Kidney (tissue), 14 donors: Measurements from ENCODE around the gene TBC1D24. TPM values are rescaled to one million over a fixed set of nuclear protein-coding genes. Genes with fewer than 3 reads are reported as not detected.

Experiments
- DNase-seq, 5 donors: peaks; one replicate each; pipeline ENCODE4 v3.0.0-alpha.2; 2013 to 2020
- FAIRE-seq: peaks from 2 replicates; lab custom pipeline; 2012; peaks lifted over from hg19 to GRCh38; lab: Jason Lieb, UNC
- H3K27ac ChIP-seq, 2 donors: one replicate each; pipeline ENCODE4 v1.7.0; 2013; ENCODE audit warnings: low read depth in 2 of 2, low read length in 2 of 2, inconsistent platforms in 1 of 2
- H3K27me3 ChIP-seq: one replicate; pipeline ENCODE4 v1.7.1; 2013; ENCODE audit warnings: low read length, inconsistent platforms; ENCODE audit not compliant: control insufficient read depth, insufficient read depth
- H3K36me3 ChIP-seq, 3 donors: one replicate each; pipeline versions ENCODE4 v1.7.0 to v1.7.1; 2013; ENCODE audit warnings: low read length in 3 of 3, control low read depth in 1 of 3, inconsistent platforms in 1 of 3; ENCODE audit not compliant: insufficient read depth in 3 of 3, control insufficient read depth in 2 of 3
- H3K4me1 ChIP-seq, 3 donors: one replicate each; pipeline versions ENCODE4 v1.7.0 to v1.7.1; 2013; ENCODE audit warnings: low read length in 3 of 3, inconsistent platforms in 1 of 3, low read depth in 1 of 3; ENCODE audit not compliant: control insufficient read depth in 2 of 3, insufficient read depth in 2 of 3
- H3K4me3 ChIP-seq, 3 donors: one replicate each; pipeline versions ENCODE4 v1.7.0 to v1.8.1; 2013; ENCODE audit warnings: low read length in 3 of 3, control low read depth in 1 of 3, inconsistent platforms in 1 of 3
- H3K9ac ChIP-seq, 3 donors: one replicate each; pipeline versions ENCODE4 v1.7.0 to v1.7.1; 2013; ENCODE audit warnings: low read length in 3 of 3, control low read depth in 1 of 3, inconsistent platforms in 1 of 3
- H3K9me3 ChIP-seq, 3 donors: one replicate each; pipeline versions ENCODE4 v1.7.0 to v1.7.1; 2013; ENCODE audit warnings: low read length in 3 of 3, control low read depth in 1 of 3, inconsistent platforms in 1 of 3; ENCODE audit not compliant: control insufficient read depth in 2 of 3, insufficient read depth in 1 of 3
- CTCF ChIP-seq: IDR thresholded peaks from 3 replicates; pipeline ENCODE4 v1.5.1; 2012; ENCODE audit warnings: mild to moderate bottlenecking, moderate library complexity, borderline replicate concordance; ENCODE audit not compliant: insufficient read depth; ENCODE audit errors: extremely low read depth
- intact Hi-C: fragments of 100-400 bp; cut with DNase I; formaldehyde crosslinking; loops from one replicate; pipeline ENCODE4 v1.11.1; 2022
- polyA plus RNA-seq: library from polyadenylated mRNA; stranded (reverse); fragments of 350-450 nt; fragmentation: Illumina TruSeq; extraction: RNeasy Lipid Tissue Mini Kit (QIAGEN cat#74804); gene quantifications from one replicate; pipeline ENCODE4 v1.2.3, GENCODE V29; 2014; ENCODE audit warnings: low read depth, low replicate concordance; ENCODE audit not compliant: insufficient read depth
- total RNA-seq: library from RNA; stranded (reverse); fragmentation: NEBNext Ultra II Directional; extraction: Animal tissue kit (Norgen Biotek cat#: 25700); gene quantifications from one replicate; pipeline ENCODE4 v1.2.1, GENCODE V29; 2021
- donor health status: control.
- donor health status: control.
- donor health status: control.
- donor health status: control.
- donor health status: control.
- donor health status: DM: yes; HTN: yes; CAD: no.
- donor health status: Normal renal cell carcinoma (clear cell type).

The TBC1D24 gene
- total and polyA plus RNA-seq, 2 donors from 2014 or later = 23.9 to 25.7 TPM

- intact Hi-C loops = no loop called here
- Histone ChIP-seq H3K36me3 (no peaks in the 10 kb centered on the region), H3K27me3 (no peaks in the 10 kb centered on the region), H3K4me3 (no peak overlapping the region), H3K9me3 (no peaks in the 10 kb centered on the region), H3K9ac (peak overlapping the region in 1 of 3 donors; percentile 51), H3K4me1 (peaks cover 0 to 53% (median 17%) of the 10 kb centered on the region in 3 donors), H3K27ac (peak overlapping the region; percentile 55 to 85)
- no peak for TF ChIP-seq CTCF
- FAIRE-seq (no peak), DNase-seq (peak in 1 of 5 donors; percentile 92)
Measured at GRCh38 chr16:2480948-2481347, 6.0 kb downstream of the TBC1D24 start.

- H3K4me3 ChIP-seq = no peak overlapping the region
- H3K9me3 ChIP-seq = no peaks in the 10 kb centered on the region
- no peaks in the 10 kb centered on the region for H3K36me3 ChIP-seq
- peak overlapping the region; percentile 75 to 78 for H3K27ac ChIP-seq
- H3K27me3 ChIP-seq = no peaks in the 10 kb centered on the region
- TF ChIP-seq CTCF = no peak
- FAIRE-seq (no peak), DNase-seq (peak in 1 of 5 donors; percentile 80)
- intact Hi-C loops = no loop called here
- peaks cover 0 to 58% (median 20%) of the 10 kb centered on the region in 3 donors for H3K4me1 ChIP-seq
- no peak overlapping the region for H3K9ac ChIP-seq
Measured at GRCh38 chr16:2481676-2482075, 6.7 kb downstream of the TBC1D24 start.

GRCh38 chr16:2482249-2482648 is 7.3 kb downstream of the TBC1D24 start:
- H3K36me3 ChIP-seq = no peaks in the 10 kb centered on the region
- peak overlapping the region in 1 of 3 donors; percentile 43 for H3K9ac ChIP-seq
- peaks cover under 1 to 61% (median 24%) of the 10 kb centered on the region in 3 donors for H3K4me1 ChIP-seq
- no peaks in the 10 kb centered on the region for H3K27me3 ChIP-seq
- DNase-seq = peak in 2 of 5 donors; percentile 38 to 53
- H3K4me3 ChIP-seq = peak overlapping the region in 1 of 3 donors; percentile 21
- no peak for TF ChIP-seq CTCF
- H3K27ac ChIP-seq = peak overlapping the region; percentile 75 to 78
- FAIRE-seq = no peak
- intact Hi-C loops = no loop called here
- no peaks in the 10 kb centered on the region for H3K9me3 ChIP-seq
